Activated CD8-positive, alpha-beta memory T cell treated with anti-CD3 and anti-CD28 coated beads for 24 hours (primary cell): ENCODE measurements around the gene ADAMTSL5.
"Not testable (repeated sequence)": the region's sequence is repeated elsewhere in the genome, so short reads cannot be mapped to it uniquely, and the experiment has no call there.

ENCODE experiments used
- DNase-seq: peaks from one replicate; pipeline ENCODE4 v3.0.0-alpha.2; 2020

The ADAMTSL5 gene

GRCh38 chr19:1477056-1477455 is 35.8 kb downstream of the ADAMTSL5 start:
- not testable (repeated sequence) for DNase-seq

- DNase-seq, result no peak
Measured at GRCh38 chr19:1475751-1476437, 36.9 kb downstream of the ADAMTSL5 start.

GRCh38 chr19:1474765-1475351 is 38.0 kb downstream of the ADAMTSL5 start:
- no peak for DNase-seq

GRCh38 chr19:1474011-1474764 is 38.6 kb downstream of the ADAMTSL5 start:
- DNase-seq, result no peak

- no peak for DNase-seq
Measured at GRCh38 chr19:1473085-1473851, 39.6 kb downstream of the ADAMTSL5 start.

- no peak for DNase-seq
Measured at GRCh38 chr19:1472231-1473084, 40.4 kb downstream of the ADAMTSL5 start.

- DNase-seq, result no peak
Measured at GRCh38 chr19:1471515-1472160, 41.2 kb downstream of the ADAMTSL5 start.

GRCh38 chr19:1471010-1471514 is 41.8 kb downstream of the ADAMTSL5 start:
- DNase-seq, result no peak

GRCh38 chr19:1470305-1471009 is 42.4 kb downstream of the ADAMTSL5 start:
- DNase-seq, result peak; percentile 86

GRCh38 chr19:1470055-1470304 is 42.8 kb downstream of the ADAMTSL5 start:
- no peak for DNase-seq

- no peak for DNase-seq
Measured at GRCh38 chr19:1469255-1470054, 43.4 kb downstream of the ADAMTSL5 start.

- DNase-seq, result peak; percentile 80
Measured at GRCh38 chr19:1468821-1469254, 44.0 kb downstream of the ADAMTSL5 start.

- no peak for DNase-seq
Measured at GRCh38 chr19:1468274-1468820, 44.5 kb downstream of the ADAMTSL5 start.

GRCh38 chr19:1467490-1468273 is 45.1 kb downstream of the ADAMTSL5 start:
- no peak for DNase-seq

- no peak for DNase-seq
Measured at GRCh38 chr19:1467215-1467489, 45.7 kb downstream of the ADAMTSL5 start.

GRCh38 chr19:1466461-1467214 is 46.2 kb downstream of the ADAMTSL5 start:
- DNase-seq, result no peak

- DNase-seq, result no peak
Measured at GRCh38 chr19:1466018-1466460, 46.8 kb downstream of the ADAMTSL5 start.
